Vagina (tissue), 2 donors: ENCODE results near the gene CFAP92. TPM values are rescaled to one million over a fixed set of nuclear protein-coding genes. Genes with fewer than 3 reads are reported as not detected.
"Not testable (repeated sequence)": the region's sequence is repeated elsewhere in the genome, so short reads cannot be mapped to it uniquely, and the experiment has no call there.

Experiments used
- DNase-seq, 2 donors: peaks; one replicate each; pipeline ENCODE4 v3.0.0-alpha.2; 2017; ENCODE audit errors: extremely low spot score in 2 of 2
- H3K27ac ChIP-seq: fragments of 200-600 bp; sonication (generic); one replicate; pipeline ENCODE4 v1.5.1; 2019
- H3K27me3 ChIP-seq: fragments of 200-600 bp; sonication (generic); one replicate; pipeline ENCODE4 v1.5.1; 2019
- H3K36me3 ChIP-seq, 2 donors: fragments of 200-600 bp; sonication (generic); one replicate each; pipeline ENCODE4 v1.5.1; 2017 to 2019
- H3K4me1 ChIP-seq: fragments of 200-600 bp; sonication (generic); one replicate; pipeline ENCODE4 v1.5.1; 2019
- H3K4me3 ChIP-seq, 2 donors: fragments of 200-600 bp; sonication (generic); 1 replicate in 1 of 2; 2 replicates in 1 of 2; pipeline ENCODE4 v1.5.1; 2016 to 2019
- H3K9me3 ChIP-seq: fragments of 200-600 bp; sonication (generic); one replicate; pipeline ENCODE4 v1.5.1; 2019
- CTCF ChIP-seq, 3 experiments: fragments of 450-650 bp in 2 of 3; fragments of 200-600 bp in 1 of 3; sonication (generic) in 1 of 3; IDR thresholded peaks; one replicate each; pipeline ENCODE4 v1.5.1; 2017 to 2019; ENCODE audit warnings: antibody characterized with exemption in 3 of 3, mild to moderate bottlenecking in 2 of 3, moderate library complexity in 2 of 3
- POLR2A ChIP-seq, 2 donors: fragments of 450-650 bp; IDR thresholded peaks; one replicate each; pipeline ENCODE4 v1.6.1; 2017; ENCODE audit warnings: antibody characterized with exemption in 2 of 2, mild to moderate bottlenecking in 2 of 2, moderate library complexity in 2 of 2
- POLR2AphosphoS5 ChIP-seq, 2 donors: sonication (generic); formaldehyde crosslinking; IDR thresholded peaks; one replicate each; pipeline ENCODE4 v1.9.0; 2017; ENCODE audit warnings: antibody characterized with exemption in 2 of 2, mild to moderate bottlenecking in 2 of 2, low read depth in 1 of 2; ENCODE audit not compliant: insufficient read depth in 1 of 2
- intact Hi-C: fragments of 100-400 bp; cut with DNase I; formaldehyde crosslinking; loops from one replicate; pipeline ENCODE4 v1.15.1; 2023
- total RNA-seq: library from RNA; depleted of rRNA; stranded (reverse); fragments of >200 nt; gene quantifications from one replicate; pipeline ENCODE4 v1.2.3, GENCODE V29; 2016

The CFAP92 gene
- total RNA-seq, 1 donor from 2014 or later: not detected

DNA sequence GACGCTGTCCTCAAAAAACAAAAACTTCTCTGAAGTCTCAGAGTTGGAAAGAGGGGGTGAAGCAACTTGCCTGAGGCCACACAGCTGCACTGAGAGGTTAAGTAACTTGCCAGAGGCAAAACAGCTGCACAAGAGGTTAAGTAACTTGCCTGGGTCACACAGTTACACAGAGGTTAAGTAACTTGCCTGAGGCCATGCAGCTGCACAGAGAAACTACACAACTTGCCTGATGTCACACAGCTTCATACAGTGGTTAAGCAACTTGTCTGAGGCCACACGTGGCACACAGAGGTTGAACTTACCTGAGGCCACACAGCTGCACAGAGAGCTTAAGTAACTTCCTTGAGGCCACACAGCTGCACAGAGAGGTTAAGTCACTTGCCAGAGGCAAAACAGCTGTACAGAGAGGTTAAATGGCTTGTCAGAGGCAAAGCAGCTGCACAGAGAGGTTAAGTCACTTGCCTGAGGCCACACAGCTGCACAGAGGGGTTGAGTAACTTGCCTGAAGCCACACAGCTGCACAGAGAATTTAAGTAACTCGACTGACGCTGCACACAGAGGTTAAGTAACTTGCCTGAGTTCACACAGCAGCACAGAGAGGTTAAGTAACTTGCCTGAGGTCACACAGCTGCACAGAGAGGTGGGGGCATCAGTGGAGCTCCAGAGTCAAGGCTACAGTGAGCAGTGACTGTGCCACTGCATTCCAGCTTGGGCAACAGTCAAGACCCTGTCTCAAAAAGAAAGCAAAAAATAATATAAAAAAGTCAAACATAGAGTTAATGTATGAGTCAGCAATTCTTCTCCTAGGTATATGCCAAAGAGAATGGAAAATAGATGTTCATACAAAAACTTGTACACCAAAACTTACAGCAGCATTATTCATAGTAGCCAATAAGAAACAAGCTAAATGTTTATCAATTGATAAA lies 126.4 kb downstream of the CFAP92 start:
- Histone ChIP-seq H3K27me3 (no peaks in the 10 kb centered on the region), H3K9me3 (no peaks in the 10 kb centered on the region), H3K4me1 (no peaks in the 10 kb centered on the region), H3K4me3 (no peak overlapping the region), H3K27ac (no peak overlapping the region), H3K36me3 (no peaks in the 10 kb centered on the region)
- intact Hi-C loops: no loop called here
- no peak for DNase-seq
- no peak for TF ChIP-seq POLR2A (IDR thresholded peaks at IDR 0.05)
- no peak for TF ChIP-seq POLR2AphosphoS5 (IDR thresholded peaks at IDR 0.05; ENCODE audit: insufficient read depth in 1 of 2, low read depth in 1 of 2)
- TF ChIP-seq CTCF (IDR thresholded peaks at IDR 0.05): no peak

GRCh38 chr3:128864849-128865804 lies 128.7 kb downstream of the CFAP92 start:
- DNase-seq, intact Hi-C loops, H3K4me1 ChIP-seq, H3K27me3 ChIP-seq, H3K9me3 ChIP-seq, H3K27ac ChIP-seq, H3K4me3 ChIP-seq, H3K36me3 ChIP-seq: not testable (repeated sequence)

DNA sequence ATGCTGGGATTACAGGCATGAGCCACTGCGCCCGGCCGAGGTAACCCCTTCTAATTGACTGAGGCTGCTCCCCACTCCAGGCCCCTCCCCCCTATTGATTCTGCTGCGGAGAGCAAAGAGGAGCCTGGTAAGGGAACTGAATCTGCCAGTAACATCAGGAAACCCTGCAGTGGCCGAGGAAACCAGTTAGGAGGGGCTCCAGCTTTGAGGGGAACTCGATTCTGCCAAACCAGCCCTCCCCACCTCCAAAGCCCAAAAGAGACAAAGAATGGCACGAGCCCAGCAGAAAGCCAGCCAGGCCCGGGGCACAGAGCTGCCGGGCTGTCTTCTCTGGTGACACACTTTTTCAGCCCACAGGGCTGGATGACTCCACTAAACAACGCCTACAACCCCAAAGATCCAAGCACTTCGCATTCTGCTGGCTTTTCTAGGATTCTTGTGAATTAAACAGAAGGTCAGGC lies 129.5 kb downstream of the CFAP92 start:
- H3K4me3 ChIP-seq: no peak overlapping the region
- no peaks in the 10 kb centered on the region for H3K27me3 ChIP-seq
- no peaks in the 10 kb centered on the region for H3K4me1 ChIP-seq
- no peak overlapping the region for H3K27ac ChIP-seq
- peaks cover 11% of the 10 kb centered on the region for H3K9me3 ChIP-seq
- DNase-seq: no peak
- no peaks in the 10 kb centered on the region for H3K36me3 ChIP-seq
- intact Hi-C loops: no loop called here
- no peak for TF ChIP-seq POLR2AphosphoS5 (IDR thresholded peaks at IDR 0.05; ENCODE audit: insufficient read depth in 1 of 2, low read depth in 1 of 2)
- no peak for TF ChIP-seq POLR2A (IDR thresholded peaks at IDR 0.05)
- TF ChIP-seq CTCF (IDR thresholded peaks at IDR 0.05): no peak

- Histone ChIP-seq H3K27me3 (no peaks in the 10 kb centered on the region), H3K27ac (no peak overlapping the region)
- intact Hi-C loops: no loop called here
Measured at GRCh38 chr3:128863560-128863959, 130.3 kb downstream of the CFAP92 start.

More at GRCh38 chr3:128863560-128863959, 130.3 kb downstream of the CFAP92 start:
- DNase-seq: no peak
- no peaks in the 10 kb centered on the region for H3K36me3 ChIP-seq
- H3K4me1 ChIP-seq: no peaks in the 10 kb centered on the region
- no peak for TF ChIP-seq POLR2AphosphoS5 (IDR thresholded peaks at IDR 0.05; ENCODE audit: insufficient read depth in 1 of 2, low read depth in 1 of 2)
- no peak for TF ChIP-seq CTCF (IDR thresholded peaks at IDR 0.05)
- no peak for TF ChIP-seq POLR2A (IDR thresholded peaks at IDR 0.05)
- peaks cover 17% of the 10 kb centered on the region for H3K9me3 ChIP-seq
- no peak overlapping the region for H3K4me3 ChIP-seq
